Neuron (in vitro differentiated cells): Measurements from ENCODE around the gene VIPR2.

Source experiments
- H2AFZ ChIP-seq: one replicate; pipeline ENCODE4 v1.6.1; 2013; ENCODE audit warnings: low read depth, mild to moderate bottlenecking, inconsistent platforms, low read length, moderate library complexity
- H3K27me3 ChIP-seq: one replicate; pipeline ENCODE4 v1.6.1; 2013; ENCODE audit warnings: low read length; ENCODE audit not compliant: insufficient read depth
- H3K36me3 ChIP-seq: one replicate; pipeline ENCODE4 v1.6.1; 2013; ENCODE audit warnings: low read length; ENCODE audit not compliant: insufficient read depth
- H3K4me1 ChIP-seq: one replicate; pipeline ENCODE4 v1.6.1; 2013; ENCODE audit warnings: low read length; ENCODE audit not compliant: insufficient read depth
- H3K4me3 ChIP-seq: 2 replicates; pipeline ENCODE4 v1.5.1; 2013; ENCODE audit warnings: mild to moderate bottlenecking, low read length, moderate library complexity
- H3K9me3 ChIP-seq: one replicate; pipeline ENCODE4 v1.6.1; 2013; ENCODE audit warnings: low read length

VIPR2 gene

DNA sequence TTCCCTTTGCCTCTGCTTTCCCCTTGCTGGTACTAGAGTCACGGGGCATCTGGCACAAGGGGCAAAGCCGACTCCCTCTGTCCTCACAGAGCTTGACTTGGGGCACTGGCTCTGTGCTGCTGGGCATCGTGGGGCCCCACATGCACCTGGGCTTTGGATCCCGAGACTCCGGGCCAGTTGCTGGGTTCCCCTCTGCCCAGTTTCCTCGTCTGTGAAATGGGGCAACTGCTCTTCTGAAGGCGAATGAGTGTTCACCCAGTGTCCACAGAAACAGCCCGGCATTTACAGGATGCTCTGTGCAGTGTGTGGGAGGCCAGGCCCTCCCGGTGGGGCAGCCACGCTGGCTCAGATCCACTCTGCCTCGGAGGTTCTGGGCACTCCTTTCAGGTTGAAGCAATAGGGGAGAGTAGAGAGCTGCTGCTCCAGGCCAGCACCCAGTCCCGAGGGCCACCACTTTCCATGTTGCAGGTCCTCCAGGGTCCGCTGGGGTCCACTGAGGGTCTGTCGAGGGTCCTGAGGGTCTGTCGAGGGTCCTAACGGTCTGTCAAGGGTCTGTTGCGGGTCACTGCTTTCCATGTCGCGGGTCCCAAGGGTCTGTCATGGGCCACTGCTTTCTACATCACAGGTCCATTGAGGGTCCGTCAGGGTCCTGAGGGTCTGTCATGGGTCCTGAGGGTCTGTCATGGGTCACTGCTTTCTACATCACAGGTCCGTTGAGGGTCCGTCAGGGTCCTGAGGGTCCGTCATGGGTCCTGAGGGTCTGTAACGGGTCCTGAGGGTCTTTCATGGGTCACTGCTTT lies 103.6 kb downstream of the VIPR2 start:
- no peaks in the 10 kb centered on the region for H3K4me1 ChIP-seq
- H3K27me3 ChIP-seq = no peaks in the 10 kb centered on the region
- H2AFZ ChIP-seq = no peak overlapping the region
- no peak overlapping the region for H3K4me3 ChIP-seq
- peaks cover 4% of the 10 kb centered on the region for H3K9me3 ChIP-seq
- H3K36me3 ChIP-seq = no peaks in the 10 kb centered on the region

DNA sequence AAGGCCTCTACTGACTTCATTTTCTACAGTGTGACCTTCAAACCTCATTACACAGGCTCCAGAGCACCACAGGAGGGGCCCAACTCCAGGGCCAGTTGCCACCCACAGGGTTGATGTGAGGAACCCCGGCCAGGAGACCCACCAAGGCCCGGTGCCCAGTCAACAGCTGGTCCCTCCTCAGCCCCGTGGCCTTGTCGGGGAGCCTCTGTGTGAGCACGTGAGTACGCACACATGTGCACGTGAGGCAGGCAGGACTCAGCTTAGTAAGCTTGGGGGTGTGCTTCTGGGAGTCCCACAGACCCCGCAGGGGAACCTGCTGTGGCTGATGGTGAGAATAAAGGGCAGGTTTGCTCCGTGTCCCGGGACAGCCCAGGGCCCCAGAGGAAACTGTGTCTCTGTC lies 104.5 kb downstream of the VIPR2 start:
- H3K4me3 ChIP-seq = no peak overlapping the region
- H3K4me1 ChIP-seq = no peaks in the 10 kb centered on the region
- H3K9me3 ChIP-seq = peaks cover 4% of the 10 kb centered on the region
- H3K27me3 ChIP-seq = no peaks in the 10 kb centered on the region
- no peaks in the 10 kb centered on the region for H3K36me3 ChIP-seq
- H2AFZ ChIP-seq = no peak overlapping the region

DNA sequence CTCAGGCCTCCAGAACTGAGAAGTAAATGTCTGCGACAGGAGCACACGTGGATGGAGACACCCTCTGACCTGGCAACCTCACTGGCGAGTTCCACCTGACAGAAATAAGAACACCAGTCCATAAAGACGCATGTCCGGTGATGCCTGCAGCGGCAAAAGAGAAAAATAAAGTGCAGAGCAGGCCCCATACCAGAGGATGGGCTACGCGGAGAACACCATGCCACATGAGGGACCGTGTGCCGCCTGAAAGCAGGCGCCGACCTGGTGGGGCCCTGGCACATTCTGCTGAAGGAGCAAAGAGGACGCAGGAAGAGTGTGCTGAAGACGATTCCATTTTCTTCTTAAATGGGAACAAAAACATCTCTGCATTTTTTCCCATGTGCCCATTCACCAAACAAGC lies 105.0 kb downstream of the VIPR2 start:
- H3K9me3 ChIP-seq = peaks cover 4% of the 10 kb centered on the region
- no peak overlapping the region for H3K4me3 ChIP-seq
- no peak overlapping the region for H2AFZ ChIP-seq
- no peaks in the 10 kb centered on the region for H3K36me3 ChIP-seq
- H3K27me3 ChIP-seq = no peaks in the 10 kb centered on the region
- H3K4me1 ChIP-seq = no peaks in the 10 kb centered on the region

DNA sequence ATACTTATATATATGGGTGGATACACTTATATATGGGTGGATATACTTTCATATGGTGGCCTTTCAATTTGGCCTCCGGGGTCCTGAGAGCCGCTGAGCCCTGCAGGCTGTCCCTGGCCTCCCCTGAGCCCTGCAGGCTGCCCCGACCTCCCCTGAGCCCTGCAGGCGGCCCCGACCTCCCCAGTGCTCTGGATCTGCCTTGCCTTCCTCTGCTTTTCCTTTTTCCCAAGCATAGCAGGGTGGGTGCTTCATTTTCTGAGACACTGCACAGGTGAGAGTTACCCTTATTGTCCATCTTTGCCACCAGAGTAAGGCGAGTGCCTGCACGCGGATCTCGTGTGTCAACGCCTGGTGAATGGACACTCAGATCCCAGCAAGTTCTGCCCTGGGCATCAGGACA lies 106.6 kb downstream of the VIPR2 start:
- H3K27me3 ChIP-seq = peaks cover 6% of the 10 kb centered on the region
- H3K4me1 ChIP-seq = no peaks in the 10 kb centered on the region
- no peak overlapping the region for H3K4me3 ChIP-seq
- H3K9me3 ChIP-seq = peaks cover 4% of the 10 kb centered on the region
- no peaks in the 10 kb centered on the region for H3K36me3 ChIP-seq
- no peak overlapping the region for H2AFZ ChIP-seq

DNA sequence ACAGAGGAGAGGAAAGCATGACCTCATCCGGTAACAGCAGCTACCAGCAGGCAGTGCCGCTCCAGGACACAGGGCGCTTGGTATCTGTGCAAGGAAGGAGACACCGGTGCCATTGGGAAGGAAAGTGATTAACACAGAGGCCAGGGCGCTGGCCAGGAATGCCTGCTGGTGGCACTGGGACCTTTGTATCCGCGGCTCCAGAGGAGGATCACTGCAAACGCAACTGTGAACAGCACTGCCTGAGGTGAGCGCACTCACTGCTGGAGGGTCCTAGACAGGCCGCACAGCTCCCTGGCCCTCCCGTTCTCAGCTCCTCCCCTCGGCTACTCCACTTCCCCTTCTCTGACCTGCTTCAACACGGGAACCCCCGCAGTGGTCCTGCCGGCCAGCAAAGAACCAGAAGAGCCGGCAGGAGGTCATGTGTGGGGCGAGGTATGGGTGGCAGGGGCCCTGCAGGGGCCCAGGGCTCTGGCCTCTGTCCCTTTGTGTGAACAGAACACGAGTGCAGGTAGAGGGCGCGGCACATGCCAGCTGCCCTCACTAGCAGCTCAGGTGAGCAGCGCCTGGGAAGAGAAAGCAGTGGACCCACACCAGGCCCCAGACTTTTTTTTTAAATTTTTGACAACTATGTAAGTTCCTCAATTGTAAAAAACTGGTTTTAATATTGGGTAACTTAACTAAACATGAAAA lies 107.6 kb downstream of the VIPR2 start:
- peaks cover 6% of the 10 kb centered on the region for H3K27me3 ChIP-seq

DNA sequence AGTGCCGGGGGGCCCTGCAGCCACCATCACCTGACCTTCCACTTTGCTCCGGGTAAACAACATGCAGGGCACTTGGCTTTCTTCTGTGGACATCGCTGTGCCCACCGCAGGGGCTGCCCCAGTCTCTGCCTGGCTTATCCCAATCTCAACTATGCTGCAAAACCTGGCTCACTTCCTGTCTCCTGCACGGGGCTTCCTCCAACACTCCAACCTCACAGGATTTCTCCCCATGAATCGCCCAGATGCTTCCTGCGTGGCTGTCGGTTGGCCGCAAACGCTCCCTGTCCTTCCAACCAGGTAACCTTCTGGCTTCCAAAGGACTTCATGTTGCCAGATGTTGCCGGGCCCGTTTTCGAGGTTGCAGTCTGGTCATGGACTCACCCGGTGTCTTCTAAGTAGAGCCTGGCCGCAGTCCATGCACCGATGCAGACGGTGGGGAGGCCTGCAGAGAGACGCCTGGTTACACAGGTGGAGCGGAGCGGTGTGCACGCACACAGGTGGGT lies 109.0 kb downstream of the VIPR2 start:
- no peaks in the 10 kb centered on the region for H3K36me3 ChIP-seq
- H2AFZ ChIP-seq = no peak overlapping the region
- no peak overlapping the region for H3K4me3 ChIP-seq
- H3K9me3 ChIP-seq = no peaks in the 10 kb centered on the region
- peaks cover 2% of the 10 kb centered on the region for H3K4me1 ChIP-seq
- H3K27me3 ChIP-seq = peaks cover 12% of the 10 kb centered on the region

More for the DNA sequence above, 107.6 kb downstream of the VIPR2 start:
- H2AFZ ChIP-seq = no peak overlapping the region
- no peaks in the 10 kb centered on the region for H3K4me1 ChIP-seq
- no peak overlapping the region for H3K4me3 ChIP-seq
- H3K9me3 ChIP-seq = peaks cover 4% of the 10 kb centered on the region
- H3K36me3 ChIP-seq = no peaks in the 10 kb centered on the region

DNA sequence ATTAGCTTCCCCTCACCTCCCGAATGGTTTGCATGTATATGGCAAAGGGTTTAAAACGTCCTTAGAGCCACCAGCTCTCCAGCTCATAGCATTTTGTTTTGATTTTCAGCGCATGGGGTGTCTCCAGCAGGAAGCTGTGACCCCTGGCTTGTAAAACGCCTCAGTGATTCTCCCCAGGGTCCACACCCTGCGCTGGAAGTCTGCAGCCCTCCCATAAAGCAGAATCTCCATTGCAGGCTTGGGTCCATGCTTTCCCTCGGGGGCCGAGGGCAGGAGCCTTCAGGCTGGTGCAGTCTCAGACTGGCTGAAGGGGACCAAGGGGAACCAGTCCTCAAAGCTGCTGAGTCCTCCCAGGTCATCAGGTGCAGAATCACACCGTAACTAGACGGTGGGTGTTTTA lies 109.7 kb downstream of the VIPR2 start:
- Histone ChIP-seq H3K9me3 (no peaks in the 10 kb centered on the region), H2AFZ (no peak overlapping the region), H3K4me1 (peaks cover 2% of the 10 kb centered on the region), H3K36me3 (no peaks in the 10 kb centered on the region), H3K27me3 (peaks cover 12% of the 10 kb centered on the region), H3K4me3 (no peak overlapping the region)

DNA sequence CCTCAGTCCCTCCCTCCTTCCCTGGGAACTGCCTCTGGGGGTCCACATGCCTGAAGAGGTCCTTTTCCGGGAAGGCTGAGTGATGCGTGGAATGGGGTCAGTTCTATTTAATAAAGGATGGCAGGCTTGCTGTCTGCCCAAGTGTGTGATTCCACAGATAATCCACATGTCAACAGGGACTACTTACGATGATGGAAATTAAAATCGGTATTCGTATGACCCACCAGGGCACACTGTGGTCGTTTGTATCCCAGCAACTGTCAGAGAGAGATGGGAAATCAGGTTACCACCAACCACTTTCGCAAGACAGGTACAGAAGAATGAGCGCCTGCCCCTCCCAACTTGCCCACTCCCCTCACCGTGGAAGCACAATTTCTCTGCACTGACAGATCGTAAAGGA lies 110.3 kb downstream of the VIPR2 start:
- Histone ChIP-seq H3K27me3 (peaks cover 12% of the 10 kb centered on the region), H3K9me3 (no peaks in the 10 kb centered on the region), H3K4me1 (peaks cover 2% of the 10 kb centered on the region), H3K4me3 (no peak overlapping the region), H3K36me3 (no peaks in the 10 kb centered on the region), H2AFZ (no peak overlapping the region)

DNA sequence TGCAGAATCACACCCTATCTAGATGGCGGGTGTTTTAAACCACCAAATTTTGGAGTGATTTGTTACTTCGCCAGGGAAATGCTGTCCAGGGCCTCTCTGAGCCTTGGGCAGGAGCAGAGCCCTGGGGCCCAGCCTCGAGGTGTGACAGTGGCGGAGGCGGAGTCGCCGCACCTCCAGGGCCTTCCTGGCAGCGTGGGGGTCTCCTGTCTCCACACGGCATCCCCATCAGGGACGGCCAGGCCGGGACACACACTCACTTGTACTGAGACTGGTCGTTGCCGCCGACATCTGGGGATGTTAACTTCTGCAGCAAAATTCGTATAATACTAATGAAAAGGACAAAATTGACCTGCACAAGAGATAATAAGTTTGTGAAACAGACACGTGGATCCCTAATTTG lies 110.7 kb downstream of the VIPR2 start:
- Histone ChIP-seq H3K9me3 (no peaks in the 10 kb centered on the region), H3K4me1 (peaks cover 2% of the 10 kb centered on the region), H3K4me3 (no peak overlapping the region), H3K27me3 (peaks cover 12% of the 10 kb centered on the region), H3K36me3 (no peaks in the 10 kb centered on the region), H2AFZ (no peak overlapping the region)

DNA sequence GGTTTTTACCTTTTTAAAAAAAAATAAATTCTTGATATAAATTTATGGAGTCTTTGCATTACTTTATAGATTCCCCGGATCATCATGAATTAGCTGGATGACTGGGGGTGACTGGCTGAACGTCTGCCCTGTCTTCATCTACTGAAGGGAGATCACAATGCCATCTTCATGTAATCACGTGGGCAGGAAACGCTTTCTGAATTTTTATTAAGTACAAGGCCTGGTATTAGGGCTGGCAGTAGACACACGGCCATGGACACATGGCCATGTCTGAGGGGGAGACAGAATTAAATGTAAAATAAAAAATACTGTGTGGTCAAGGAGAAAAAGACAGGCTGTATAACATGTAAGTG lies 111.2 kb downstream of the VIPR2 start:
- no peaks in the 10 kb centered on the region for H3K9me3 ChIP-seq
- H2AFZ ChIP-seq = no peak overlapping the region
- H3K4me3 ChIP-seq = no peak overlapping the region
- peaks cover 2% of the 10 kb centered on the region for H3K4me1 ChIP-seq
- H3K27me3 ChIP-seq = peaks cover 12% of the 10 kb centered on the region
- no peaks in the 10 kb centered on the region for H3K36me3 ChIP-seq

DNA sequence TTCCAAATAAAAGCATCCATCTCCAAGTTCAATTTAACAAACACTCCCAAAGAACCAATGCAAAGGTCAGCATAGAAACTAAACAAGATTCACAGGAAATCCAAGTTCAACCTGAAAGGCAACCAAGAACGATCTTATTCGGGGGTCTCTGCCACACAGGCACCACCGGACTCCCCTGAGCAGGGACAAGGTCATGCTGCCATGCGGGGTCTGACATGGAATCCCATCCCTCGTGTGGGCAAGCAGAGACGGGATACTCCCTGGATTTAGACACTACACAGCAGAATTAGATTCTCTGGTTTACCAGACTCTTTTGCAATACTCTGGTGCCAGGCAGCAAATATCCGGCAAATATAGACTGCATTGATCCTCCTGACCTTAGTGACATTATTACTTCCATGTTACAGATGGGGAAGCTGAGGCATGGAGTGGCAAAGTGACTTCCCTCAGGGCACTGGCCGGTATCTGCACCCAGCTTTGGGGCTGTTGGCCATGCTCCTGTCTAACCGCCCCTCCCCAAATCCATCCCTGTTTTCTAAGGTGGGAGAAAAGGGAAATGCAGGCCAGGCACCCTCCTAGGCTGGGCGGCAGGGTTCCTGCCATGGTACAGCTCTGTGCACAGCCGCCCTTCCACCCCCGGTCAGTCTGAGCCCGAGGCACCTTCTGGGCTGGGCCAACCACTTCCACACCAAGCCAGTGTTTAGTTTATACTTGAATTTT lies 111.8 kb downstream of the VIPR2 start:
- H2AFZ ChIP-seq = no peak overlapping the region
- H3K4me1 ChIP-seq = peaks cover 2% of the 10 kb centered on the region
- no peaks in the 10 kb centered on the region for H3K9me3 ChIP-seq
- peaks cover 12% of the 10 kb centered on the region for H3K27me3 ChIP-seq
- no peaks in the 10 kb centered on the region for H3K36me3 ChIP-seq
- H3K4me3 ChIP-seq = no peak overlapping the region

DNA sequence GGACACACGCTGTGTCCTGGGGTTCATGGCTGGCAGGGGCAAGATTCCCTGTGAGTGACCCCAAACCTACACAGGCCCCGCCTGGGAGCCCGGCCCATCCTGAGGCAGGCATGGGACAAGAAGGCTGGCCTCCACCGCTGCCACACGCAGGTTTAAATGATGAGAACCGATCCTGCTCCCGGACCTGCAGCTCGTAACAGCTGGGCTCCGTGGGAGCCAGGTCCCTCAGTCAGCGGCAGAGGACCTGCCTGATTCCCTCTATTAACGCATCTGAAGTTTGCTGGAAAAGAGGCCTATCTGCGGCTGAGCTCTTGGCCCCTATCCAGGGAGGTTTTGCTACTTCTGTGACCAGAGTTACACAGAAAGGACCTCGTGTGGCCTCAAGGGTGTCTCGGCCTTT lies 112.3 kb downstream of the VIPR2 start:
- Histone ChIP-seq H3K4me3 (no peak overlapping the region), H2AFZ (no peak overlapping the region), H3K27me3 (peaks cover 16% of the 10 kb centered on the region), H3K9me3 (no peaks in the 10 kb centered on the region), H3K36me3 (no peaks in the 10 kb centered on the region), H3K4me1 (peaks cover 7% of the 10 kb centered on the region)

DNA sequence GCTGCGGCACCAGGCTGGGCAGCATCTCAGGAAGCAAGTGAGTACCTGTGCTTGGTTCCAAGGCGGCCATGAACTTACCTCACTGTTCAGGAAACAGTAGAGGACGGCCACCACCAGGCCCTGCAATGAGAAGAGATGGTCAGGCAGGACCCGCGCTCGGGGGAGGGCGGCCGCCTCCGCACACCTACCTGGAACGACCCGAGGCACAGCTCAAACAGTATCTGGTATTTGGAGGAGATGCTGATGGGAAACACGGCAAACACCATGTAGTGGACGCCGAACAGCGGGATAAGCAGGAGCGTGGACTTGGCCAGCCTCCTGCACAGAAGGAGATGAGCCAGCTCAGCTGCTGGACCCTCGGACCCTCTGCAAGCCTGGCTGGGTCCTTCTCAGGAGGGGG lies 112.9 kb downstream of the VIPR2 start:
- H3K4me1 ChIP-seq = peaks cover 10% of the 10 kb centered on the region
- no peak overlapping the region for H2AFZ ChIP-seq
- H3K27me3 ChIP-seq = peaks cover 16% of the 10 kb centered on the region
- no peak overlapping the region for H3K4me3 ChIP-seq
- no peaks in the 10 kb centered on the region for H3K9me3 ChIP-seq
- no peaks in the 10 kb centered on the region for H3K36me3 ChIP-seq
